GM18951 (cell line): ENCODE results near the gene GBP4.

ENCODE experiments used
- POLR2A ChIP-seq: IDR thresholded peaks from 4 replicates; pipeline ENCODE4 v1.6.1; 2011; ENCODE audit warnings: mild to moderate bottlenecking; ENCODE audit not compliant: insufficient read length, insufficient read depth; ENCODE audit errors: extremely low read depth
- in situ Hi-C: fragments of 300-500 bp; cut with MboI; formaldehyde crosslinking; loops from one replicate; pipeline ENCODE4 v1.12.0; 2022; ENCODE audit warnings: low sequenced_read_pairs, mixed read lengths, inconsistent platforms; ENCODE audit not compliant: unreplicated experiment

Gene GBP4

DNA sequence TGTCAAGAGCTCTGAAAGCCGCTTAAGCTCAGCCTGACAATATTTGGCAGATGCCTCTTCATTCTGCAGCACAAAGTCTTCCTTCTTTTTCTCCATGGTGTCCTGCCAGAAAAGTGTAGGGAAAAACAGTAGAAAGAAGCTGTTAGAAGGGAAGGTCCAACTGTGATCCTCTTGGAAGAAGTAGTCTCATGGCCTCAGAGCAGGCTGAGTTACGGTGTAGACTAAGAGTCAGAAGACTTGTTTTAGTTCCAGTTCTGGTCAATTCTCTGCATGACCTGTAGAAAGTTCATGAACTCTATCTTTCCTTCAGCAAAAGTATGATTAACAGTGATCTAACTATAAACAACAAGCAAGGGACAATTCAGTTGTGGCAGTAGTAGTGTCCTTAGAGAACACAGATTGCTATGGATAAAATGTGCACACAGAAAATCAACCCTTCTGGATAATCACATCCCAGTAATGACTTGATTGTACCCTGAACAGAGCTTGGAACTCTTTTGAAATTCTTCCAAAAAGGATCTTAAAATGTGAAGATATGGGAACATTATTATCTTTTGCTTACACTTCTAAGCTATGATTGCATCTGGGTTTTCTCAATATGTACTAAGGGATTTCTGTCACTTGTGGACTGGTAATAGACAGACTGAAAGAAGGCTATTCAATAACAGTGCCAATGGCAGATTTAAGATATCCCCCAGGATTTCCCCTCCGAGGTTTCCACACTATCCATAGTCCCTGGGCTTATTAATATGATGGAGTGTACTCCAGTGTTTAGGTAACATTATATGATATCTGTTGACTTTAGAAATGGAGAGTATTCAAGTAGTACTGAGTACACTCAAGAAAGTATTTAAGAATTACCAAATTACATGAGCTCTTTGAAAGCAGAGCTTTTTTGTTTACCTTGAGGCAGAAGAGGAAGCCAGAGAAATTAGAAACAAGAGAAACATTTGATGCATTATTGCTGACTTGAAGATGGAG, 50.8 kb downstream of the GBP4 start:
- in situ Hi-C loops: no loop called here
- no peak for TF ChIP-seq POLR2A

DNA sequence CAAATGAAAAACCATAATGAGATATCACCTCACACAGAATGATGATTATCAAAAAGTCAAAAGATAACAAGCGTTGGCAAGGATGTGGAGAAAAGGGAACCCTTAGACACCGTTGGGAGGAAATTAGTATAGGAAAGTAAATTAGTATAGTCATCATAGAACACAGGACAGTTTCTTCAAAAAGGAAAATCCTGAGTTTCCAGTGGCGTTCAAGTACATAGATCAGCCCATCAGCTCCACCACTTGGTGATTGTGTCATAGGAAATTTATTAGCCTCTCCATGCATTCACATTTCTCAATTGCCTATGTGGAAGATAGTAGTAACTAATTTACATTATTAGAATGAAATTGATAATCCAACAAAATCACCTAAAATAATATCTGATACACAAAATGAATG, 52.0 kb downstream of the GBP4 start:
- no peak for TF ChIP-seq POLR2A
- in situ Hi-C loops: no loop called here

DNA sequence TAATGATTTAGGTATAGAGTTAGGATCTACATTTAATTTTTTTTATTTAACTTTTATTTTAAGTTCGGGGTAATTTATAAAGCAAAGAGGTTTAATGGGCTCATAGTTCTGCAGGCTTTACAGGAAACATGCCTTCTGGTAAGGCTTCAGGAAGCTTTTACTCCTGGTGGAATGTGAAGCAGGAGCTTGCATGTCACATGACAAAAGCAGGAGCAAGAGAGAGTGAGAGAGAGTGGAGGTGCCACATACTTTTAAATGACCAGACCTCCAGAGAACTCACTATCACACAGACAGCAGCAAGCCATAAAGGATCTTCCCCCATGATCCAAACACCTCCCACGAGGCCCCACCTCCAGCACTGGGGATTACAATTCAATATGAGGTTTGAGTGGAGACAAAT, 55.3 kb downstream of the GBP4 start:
- in situ Hi-C loops: no loop called here
- TF ChIP-seq POLR2A: no peak

DNA sequence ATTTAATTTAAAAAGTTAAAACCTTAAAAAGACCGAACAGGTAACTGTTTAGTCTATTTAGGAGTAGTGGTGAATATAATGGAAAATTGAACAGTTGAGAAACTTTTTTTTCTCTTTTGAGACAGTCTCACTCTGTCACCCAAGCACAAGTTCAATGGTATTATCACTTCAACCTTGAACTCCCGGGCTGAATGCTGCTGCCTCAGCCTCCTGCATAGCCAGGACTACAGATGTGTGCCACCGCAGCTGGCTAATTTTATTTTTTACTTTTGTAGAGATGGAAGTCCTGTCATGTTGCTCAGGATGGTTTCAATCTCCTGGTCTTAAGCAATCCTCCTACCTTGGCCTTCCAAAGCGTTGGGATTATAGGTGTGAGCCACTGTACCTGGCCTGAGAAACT, 56.6 kb downstream of the GBP4 start:
- TF ChIP-seq POLR2A: no peak
- in situ Hi-C loops: no loop called here

DNA sequence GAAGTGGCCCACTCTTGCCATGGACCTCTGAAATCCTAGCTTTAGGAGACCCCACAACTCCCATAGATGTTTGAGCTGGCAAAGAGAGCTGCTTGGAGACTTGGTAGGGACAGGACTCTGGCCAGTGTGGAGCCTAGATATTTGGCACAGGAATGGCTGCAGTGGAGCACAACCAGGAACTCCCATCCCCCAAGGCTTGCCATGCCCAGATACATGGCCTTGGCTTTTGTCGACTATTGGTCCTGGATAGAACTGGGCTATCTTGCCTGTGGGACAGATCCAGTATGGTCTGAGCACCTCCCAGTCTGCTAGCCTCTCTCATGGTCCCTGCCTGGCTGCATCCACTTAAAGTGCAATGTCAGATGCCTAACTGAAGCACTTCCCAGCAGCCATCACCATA, 65.0 kb downstream of the GBP4 start:
- in situ Hi-C loops: no loop called here
- TF ChIP-seq POLR2A: no peak
